Ascending aorta (tissue), 2 donors: Measurements from ENCODE around the gene PRPF6. TPM values are rescaled to one million over a fixed set of nuclear protein-coding genes. Genes with fewer than 3 reads are reported as not detected.
"Not testable (repeated sequence)": the region's sequence is repeated elsewhere in the genome, so short reads cannot be mapped to it uniquely, and the experiment has no call there.

ENCODE experiments used
- DNase-seq, 2 donors: peaks; one replicate each; pipeline ENCODE4 v3.0.0-alpha.2; 2019; ENCODE audit warnings: low spot score in 2 of 2
- H3K27ac ChIP-seq, 2 donors: fragments of 200-600 bp; sonication (generic); one replicate each; pipeline ENCODE4 v1.5.1; 2016 to 2017; ENCODE audit warnings: mild to moderate bottlenecking in 1 of 2
- H3K27me3 ChIP-seq: fragments of 200-600 bp; sonication (generic); one replicate; pipeline ENCODE4 v1.5.1; 2017
- H3K36me3 ChIP-seq, 2 donors: fragments of 200-600 bp; sonication (generic); one replicate each; pipeline ENCODE4 v1.5.1; 2016
- H3K4me1 ChIP-seq, 2 donors: fragments of 200-600 bp; sonication (generic); one replicate each; pipeline ENCODE4 v1.5.1; 2016 to 2017; ENCODE audit warnings: mild to moderate bottlenecking in 1 of 2
- H3K4me3 ChIP-seq, 2 donors: fragments of 200-600 bp; sonication (generic); one replicate each; pipeline ENCODE4 v1.5.1; 2016 to 2017; ENCODE audit warnings: mild to moderate bottlenecking in 1 of 2
- H3K9me3 ChIP-seq, 2 donors: fragments of 200-600 bp; sonication (generic); one replicate each; pipeline ENCODE4 v1.5.1; 2016
- CTCF ChIP-seq, 3 experiments: fragments of 200-600 bp in 2 of 3; fragments of 450-650 bp in 1 of 3; sonication (generic) in 2 of 3; IDR thresholded peaks; one replicate each; pipeline ENCODE4 v1.5.1; 2016 to 2019; ENCODE audit warnings: antibody characterized with exemption in 3 of 3, mild to moderate bottlenecking in 1 of 3, moderate library complexity in 1 of 3
- intact Hi-C: fragments of 100-400 bp; cut with DNase I; formaldehyde crosslinking; loops from one replicate; pipeline ENCODE4 v1.15.1; 2023
- total RNA-seq: library from RNA; depleted of rRNA; stranded (reverse); fragments of >200 nt; gene quantifications from one replicate; pipeline ENCODE4 v1.1.0, GENCODE V29; 2016

Gene PRPF6
- total RNA-seq, 1 donor from 2014 or later = 33.5 TPM

GRCh38 chr20:63973636-63974401 lies 7.1 kb upstream of the PRPF6 start:
- Histone ChIP-seq H3K36me3 (no peaks in the 10 kb centered on the region), H3K27me3 (no peaks in the 10 kb centered on the region), H3K4me1 (peaks cover 9 to 11% of the 10 kb centered on the region in 2 donors), H3K27ac (no peak overlapping the region), H3K4me3 (peak overlapping the region; percentile 48 to 52), H3K9me3 (no peaks in the 10 kb centered on the region)
- TF ChIP-seq CTCF (IDR thresholded peaks at IDR 0.05) = peak; percentile 95 to 100 (median 98)
- intact Hi-C loops = loop anchor here (1.0 to 10.0 kb wide), 5 partner anchors 67 to 759 kb away; partner anchors contain the start of genes GMEB2 and YTHDF1
- peak in 1 of 2 donors; percentile 90 for DNase-seq

DNA sequence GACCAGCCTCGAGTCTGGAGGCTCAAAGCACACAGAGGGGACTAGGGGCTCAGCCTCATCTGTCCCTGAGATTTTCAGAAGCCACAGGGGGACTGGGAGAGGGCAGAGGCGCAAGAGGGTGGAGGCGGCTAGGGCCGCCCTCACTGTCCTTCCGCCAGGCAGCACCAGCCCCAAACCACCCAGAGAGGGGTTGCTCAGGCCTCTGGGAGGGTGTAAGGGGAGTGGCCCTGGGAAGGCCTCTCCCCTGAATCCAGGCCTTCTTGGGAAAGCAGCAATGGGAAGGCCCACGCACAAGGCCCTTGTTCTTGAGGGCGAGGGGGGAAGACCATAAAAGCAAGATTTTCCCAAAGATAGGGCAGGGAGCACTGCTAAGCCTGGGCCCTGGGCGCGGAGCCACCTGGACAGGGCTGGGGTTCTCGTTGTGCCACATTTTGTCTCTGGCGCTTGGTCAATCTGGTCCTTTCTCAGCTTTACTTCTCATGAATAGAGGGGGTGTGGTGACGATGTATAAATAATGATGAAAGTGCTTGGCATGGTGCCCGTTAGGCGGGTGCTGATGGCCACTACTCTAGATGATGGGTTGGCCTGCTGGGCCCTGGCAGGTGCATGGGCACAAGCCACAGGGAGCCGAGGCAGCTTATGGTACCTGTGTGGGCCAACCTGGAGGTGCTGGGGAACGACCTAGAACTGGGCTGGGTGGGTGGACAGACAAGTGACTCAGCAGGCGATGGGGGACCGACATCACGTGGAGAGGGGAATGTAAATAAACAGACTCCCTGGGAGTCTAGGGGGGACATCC lies 6.3 kb upstream of the PRPF6 start:
- intact Hi-C loops = loop anchor here (5.0 to 10.0 kb wide), 3 partner anchors 67 to 760 kb away; partner anchors contain the start of genes GMEB2 and YTHDF1
- no peaks in the 10 kb centered on the region for H3K27me3 ChIP-seq
- no peak overlapping the region for H3K27ac ChIP-seq
- H3K4me1 ChIP-seq = peaks cover 8 to 12% of the 10 kb centered on the region in 2 donors
- no peak overlapping the region for H3K4me3 ChIP-seq
- H3K36me3 ChIP-seq = no peaks in the 10 kb centered on the region
- TF ChIP-seq CTCF (IDR thresholded peaks at IDR 0.05) = no peak
- no peak for DNase-seq
- no peaks in the 10 kb centered on the region for H3K9me3 ChIP-seq

DNA sequence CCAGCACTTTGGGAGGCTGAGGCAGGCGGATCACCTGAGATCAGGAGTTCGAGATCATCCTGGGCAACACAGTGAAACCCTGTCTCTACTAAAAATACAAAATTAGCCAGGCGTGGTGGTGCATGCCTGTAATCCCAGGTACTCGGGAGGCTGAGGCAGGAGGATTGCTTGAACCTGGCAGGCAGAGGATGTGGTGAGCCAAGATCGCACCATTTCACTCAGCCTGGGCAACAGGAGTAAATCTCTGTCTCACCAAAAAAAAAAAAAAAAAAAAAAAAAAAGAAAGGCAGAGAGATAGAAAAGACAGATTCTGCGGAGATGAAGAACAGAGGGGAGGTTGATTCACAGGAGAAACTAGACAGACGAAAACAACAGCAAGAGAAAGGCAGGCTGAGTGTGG lies 4.4 kb upstream of the PRPF6 start:
- not testable (repeated sequence) for H3K27ac ChIP-seq, H3K36me3 ChIP-seq, H3K27me3 ChIP-seq, DNase-seq, H3K9me3 ChIP-seq, H3K4me3 ChIP-seq
- intact Hi-C loops = loop anchor here (10.0 kb wide), 1 partner anchor 762 kb away; the partner anchor contains the start of gene YTHDF1
- H3K4me1 ChIP-seq = peaks cover 8 to 18% of the 10 kb centered on the region in 2 donors

DNA sequence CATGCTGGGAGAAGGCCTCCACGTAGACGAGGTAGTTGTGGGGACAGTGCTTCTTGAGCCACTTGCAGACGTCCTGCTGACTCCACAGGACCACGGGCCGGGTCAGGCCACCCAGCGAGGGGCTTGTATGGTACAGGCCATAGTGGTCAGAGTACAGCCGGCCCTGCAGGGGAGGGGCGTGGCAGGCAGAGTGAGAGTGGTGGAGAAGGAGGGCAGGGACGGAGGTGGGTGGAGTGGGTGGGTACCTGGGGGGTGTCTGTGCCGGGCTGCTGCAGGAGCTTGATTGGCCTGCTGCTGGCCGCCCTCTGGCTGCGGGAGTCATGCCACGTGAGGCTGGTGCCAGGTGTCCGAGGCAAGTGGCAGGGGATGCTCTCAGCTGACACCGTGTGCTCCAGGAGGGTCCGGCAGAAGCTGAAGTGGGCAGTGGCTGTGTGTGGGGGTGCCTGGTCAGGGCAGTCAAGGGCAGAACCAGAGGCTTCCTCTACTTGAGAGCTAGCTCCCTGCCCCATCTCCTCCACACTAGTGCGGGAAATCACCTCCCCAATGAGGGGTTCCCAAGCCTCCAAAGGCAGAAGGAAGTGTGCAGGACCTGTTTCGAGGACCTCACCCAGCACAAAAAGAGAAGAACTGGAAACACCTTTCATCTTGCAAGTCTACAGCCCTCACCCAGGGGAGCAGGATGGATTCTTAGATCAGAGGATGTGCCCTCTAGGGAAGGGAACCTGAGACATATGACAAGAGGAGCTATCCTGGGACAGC lies 3.8 kb upstream of the PRPF6 start:
- peaks cover 15 to 23% of the 10 kb centered on the region in 2 donors for H3K4me1 ChIP-seq
- intact Hi-C loops = loop anchor here (10.0 kb wide), 1 partner anchor 762 kb away; the partner anchor contains the start of gene YTHDF1
- DNase-seq = no peak
- H3K9me3 ChIP-seq = no peaks in the 10 kb centered on the region
- no peak overlapping the region for H3K27ac ChIP-seq
- no peak overlapping the region for H3K4me3 ChIP-seq
- TF ChIP-seq CTCF (IDR thresholded peaks at IDR 0.05) = no peak
- no peaks in the 10 kb centered on the region for H3K27me3 ChIP-seq
- H3K36me3 ChIP-seq = no peaks in the 10 kb centered on the region

DNA sequence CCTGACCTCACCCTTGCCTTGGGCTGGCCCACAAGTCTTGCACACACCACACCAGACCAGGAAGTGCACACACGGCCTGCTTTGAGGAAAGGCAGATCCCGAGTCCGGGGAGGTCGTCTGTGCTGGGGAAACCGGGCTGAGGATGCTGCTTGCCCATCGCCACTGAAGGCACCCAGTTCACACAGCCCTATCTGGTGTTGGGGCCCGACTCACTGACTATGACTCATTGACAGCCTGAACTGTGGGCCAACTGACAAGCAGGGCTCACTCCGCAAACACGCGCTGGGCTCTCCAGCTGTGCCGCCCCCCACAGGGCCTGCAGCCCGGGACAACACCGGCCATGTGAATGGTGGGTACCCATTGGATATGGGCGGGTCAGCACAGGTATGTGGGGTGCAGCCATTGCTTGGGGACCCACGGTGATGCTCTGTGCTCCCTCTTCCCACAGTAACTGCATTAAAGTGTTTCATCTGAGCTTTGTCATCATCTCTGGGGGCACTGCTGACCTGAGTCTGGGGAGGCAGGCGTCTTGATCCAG lies 3.1 kb upstream of the PRPF6 start:
- intact Hi-C loops = loop anchor here (10.0 kb wide), 1 partner anchor 763 kb away; the partner anchor contains the start of gene YTHDF1
- DNase-seq = no peak
- Histone ChIP-seq H3K36me3 (no peaks in the 10 kb centered on the region), H3K9me3 (no peaks in the 10 kb centered on the region), H3K27me3 (no peaks in the 10 kb centered on the region), H3K27ac (peak overlapping the region in 1 of 2 donors; percentile 1), H3K4me1 (peaks cover 18 to 28% of the 10 kb centered on the region in 2 donors), H3K4me3 (no peak overlapping the region)
- TF ChIP-seq CTCF (IDR thresholded peaks at IDR 0.05) = no peak
